Measurements from ENCODE around the gene PPP4R4. TPM values are rescaled to one million over a fixed set of nuclear protein-coding genes. Genes with fewer than 3 reads are reported as not detected.

PPP4R4 gene
- not detected in 2 replicates for total RNA-seq

GRCh38 chr14:94173885-94174603 lies at the start of gene PPP4R4:
PPP4R4 (plus strand) TSS chr14:94174322; CDS start chr14:94174466, 144 bp downstream.
- peak; percentile 23 to 65 for DNase-seq (ENCODE audit: low read depth in 2 of 2)

- no peak for DNase-seq (ENCODE audit: low read depth in 2 of 2)
Observed at GRCh38 chr14:94124582-94125377, 49.3 kb upstream of the PPP4R4 start.

- DNase-seq (ENCODE audit: low read depth in 2 of 2) = no peak
Observed at GRCh38 chr14:94125659-94126418, 48.3 kb upstream of the PPP4R4 start.

GRCh38 chr14:94126419-94126677 lies 47.8 kb upstream of the PPP4R4 start:
- no peak for DNase-seq (ENCODE audit: low read depth in 2 of 2)

GRCh38 chr14:94126800-94127199 lies 47.3 kb upstream of the PPP4R4 start:
- no peak for DNase-seq (ENCODE audit: low read depth in 2 of 2)

GRCh38 chr14:94127330-94127729 lies 46.8 kb upstream of the PPP4R4 start:
- DNase-seq (ENCODE audit: low read depth in 2 of 2) = no peak

- DNase-seq (ENCODE audit: low read depth in 2 of 2) = no peak
Observed at GRCh38 chr14:94128216-94128839, 45.8 kb upstream of the PPP4R4 start.

GRCh38 chr14:94129111-94129757 lies 44.9 kb upstream of the PPP4R4 start, which contains the start of gene IFI27L2:
IFI27L2 (minus strand) TSS chr14:94129604; CDS start chr14:94129564, 40 bp downstream.
- DNase-seq (ENCODE audit: low read depth in 2 of 2) = peak in 1 of 2 donors; percentile 49

GRCh38 chr14:94129758-94130414 lies 44.2 kb upstream of the PPP4R4 start:
- peak in 1 of 2 donors; percentile 29 for DNase-seq (ENCODE audit: low read depth in 2 of 2)

GRCh38 chr14:94132285-94132887 lies 41.7 kb upstream of the PPP4R4 start:
- DNase-seq (ENCODE audit: low read depth in 2 of 2) = peak; percentile 53 to 71

GRCh38 chr14:94135476-94135875 lies 38.6 kb upstream of the PPP4R4 start:
- no peak for DNase-seq (ENCODE audit: low read depth in 2 of 2)

- peak; percentile 67 to 76 for DNase-seq (ENCODE audit: low read depth in 2 of 2)
Observed at GRCh38 chr14:94136575-94137331, 37.4 kb upstream of the PPP4R4 start.

- no peak for DNase-seq (ENCODE audit: low read depth in 2 of 2)
Observed at GRCh38 chr14:94138251-94138650, 35.9 kb upstream of the PPP4R4 start.

- DNase-seq (ENCODE audit: low read depth in 2 of 2) = no peak
Observed at GRCh38 chr14:94139006-94139405, 35.1 kb upstream of the PPP4R4 start.

GRCh38 chr14:94139421-94139820 lies 34.7 kb upstream of the PPP4R4 start:
- DNase-seq (ENCODE audit: low read depth in 2 of 2) = no peak

GRCh38 chr14:94142247-94142646 lies 31.9 kb upstream of the PPP4R4 start:
- DNase-seq (ENCODE audit: low read depth in 2 of 2) = no peak

- DNase-seq (ENCODE audit: low read depth in 2 of 2) = no peak
Observed at GRCh38 chr14:94142836-94143235, 31.3 kb upstream of the PPP4R4 start.

- peak in 1 of 2 donors; percentile 12 for DNase-seq (ENCODE audit: low read depth in 2 of 2)
Observed at GRCh38 chr14:94143239-94143638, 30.9 kb upstream of the PPP4R4 start.

GRCh38 chr14:94143711-94144110 lies 30.4 kb upstream of the PPP4R4 start:
- no peak for DNase-seq (ENCODE audit: low read depth in 2 of 2)
